ELF-1 (cell line): Measurements from ENCODE around the gene PUSL1.

Experiments used
- DNase-seq: peaks from one replicate; pipeline ENCODE4 v3.0.0-alpha.2; 2016; ENCODE audit warnings: low read depth, low spot score

PUSL1 gene

GRCh38 chr1:1336931-1337792 lies 28.8 kb downstream of the PUSL1 start:
- no peak for DNase-seq

GRCh38 chr1:1337793-1338147 lies 29.4 kb downstream of the PUSL1 start:
- no peak for DNase-seq

GRCh38 chr1:1338278-1338677 lies 29.9 kb downstream of the PUSL1 start:
- no peak for DNase-seq

GRCh38 chr1:1340185-1340584 lies 31.8 kb downstream of the PUSL1 start:
- no peak for DNase-seq

GRCh38 chr1:1340791-1341548 lies 32.6 kb downstream of the PUSL1 start:
- no peak for DNase-seq

GRCh38 chr1:1341549-1342021 lies 33.2 kb downstream of the PUSL1 start:
- DNase-seq: no peak

- DNase-seq: no peak
Measured at GRCh38 chr1:1342061-1342562, 33.7 kb downstream of the PUSL1 start.

GRCh38 chr1:1342584-1343115 lies 34.3 kb downstream of the PUSL1 start:
- DNase-seq: no peak

GRCh38 chr1:1343811-1344421 lies 35.5 kb downstream of the PUSL1 start:
- DNase-seq: no peak

- DNase-seq: no peak
Measured at GRCh38 chr1:1344655-1345361, 36.4 kb downstream of the PUSL1 start.

- DNase-seq: no peak
Measured at GRCh38 chr1:1345384-1345783, 37.0 kb downstream of the PUSL1 start.

GRCh38 chr1:1345860-1346500 lies 37.6 kb downstream of the PUSL1 start:
- no peak for DNase-seq

- no peak for DNase-seq
Measured at GRCh38 chr1:1346501-1346890, 38.1 kb downstream of the PUSL1 start.

GRCh38 chr1:1347026-1347595 lies 38.7 kb downstream of the PUSL1 start:
- DNase-seq: no peak

GRCh38 chr1:1347663-1348419 lies 39.4 kb downstream of the PUSL1 start:
- peak; percentile 85 for DNase-seq

GRCh38 chr1:1348420-1349255 lies 40.2 kb downstream of the PUSL1 start:
- DNase-seq: no peak

- peak; percentile 72 for DNase-seq
Measured at GRCh38 chr1:1349256-1350012, 41.0 kb downstream of the PUSL1 start, which contains the start of gene DVL1. TSS of gene DVL1 (minus strand) at chr1:1349418. CDS start at chr1:1349065, 353 bp downstream.
